ENCODE data around the gene MEGF8. TPM values are rescaled to one million over a fixed set of nuclear protein-coding genes. Genes with fewer than 3 reads are reported as not detected.
A peak's percentile ranks its signal among the peaks of the same experiment; 100 is the strongest.

Gene MEGF8
- total and polyA plus RNA-seq, 9 of the 15 experiments (the other 6 are each of a cell fraction or from before 2014, with no cell fraction given) = 0.28 to 13.1 (median 3.0) TPM

DNA sequence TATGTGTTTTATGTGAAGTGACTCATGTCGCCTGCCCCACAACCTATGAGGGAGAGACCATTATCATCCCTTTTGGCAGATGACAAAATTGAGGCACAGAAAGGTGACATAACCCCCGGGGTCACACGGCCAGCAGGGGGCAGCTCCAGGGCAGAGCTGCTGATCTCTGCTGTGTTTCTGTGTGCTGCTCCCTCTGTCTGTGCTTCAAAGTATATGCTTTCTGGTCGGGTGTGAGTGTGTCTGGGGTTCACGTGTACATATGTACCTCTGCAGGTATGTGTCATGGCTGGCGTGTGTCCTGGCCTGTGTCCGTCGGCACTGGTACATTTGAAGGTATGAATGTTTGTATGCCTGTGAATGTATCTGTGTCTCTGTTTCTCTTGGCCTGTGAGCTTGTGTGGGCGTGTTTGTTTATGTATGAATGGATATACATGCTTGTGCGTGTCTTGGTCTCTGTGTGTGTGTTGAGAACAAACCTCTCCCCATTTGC, 94.7 kb downstream of the MEGF8 start (continued):
- TF ChIP-seq, protein P1, sequence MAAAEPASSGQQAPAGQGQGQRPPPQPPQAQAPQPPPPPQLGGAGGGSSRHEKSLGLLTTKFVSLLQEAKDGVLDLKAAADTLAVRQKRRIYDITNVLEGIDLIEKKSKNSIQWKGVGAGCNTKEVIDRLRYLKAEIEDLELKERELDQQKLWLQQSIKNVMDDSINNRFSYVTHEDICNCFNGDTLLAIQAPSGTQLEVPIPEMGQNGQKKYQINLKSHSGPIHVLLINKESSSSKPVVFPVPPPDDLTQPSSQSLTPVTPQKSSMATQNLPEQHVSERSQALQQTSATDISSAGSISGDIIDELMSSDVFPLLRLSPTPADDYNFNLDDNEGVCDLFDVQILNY (CRISPR knock-in tag; IDR thresholded peaks at IDR 0.05) = no peak
- TF ChIP-seq NONO (IDR thresholded peaks at IDR 0.05; ENCODE audit: low read depth in 2 of 2, low read length in 1 of 2) (no peak), SREBF1 (IDR thresholded peaks at IDR 0.05; ENCODE audit: borderline replicate concordance, low read depth, low read length) (no peak), PHF21A (IDR thresholded peaks at IDR 0.05; ENCODE audit: borderline replicate concordance, low read depth) (no peak), NFIC (IDR thresholded peaks at IDR 0.05) (no peak), ZNF696 (CRISPR knock-in tag; conservative IDR thresholded peaks at IDR 0.05) (no peak), GTF2F1 (IDR thresholded peaks at IDR 0.05; ENCODE audit: low read depth, low read length) (no peak), BRD9 (IDR thresholded peaks at IDR 0.05; ENCODE audit: low read depth, partially characterized antibody) (no peak), KDM1A (IDR thresholded peaks at IDR 0.05) (peak; percentile 38 to 75; a peak in 3 of 4 replicates), ZNF507 (tag; conservative IDR thresholded peaks at IDR 0.05) (no peak), MAZ (CRISPR knock-in tag; conservative IDR thresholded peaks at IDR 0.05 in 1 of 2, IDR thresholded peaks at IDR 0.05 in 1 of 2) (peak in 1 of 2 experiments; percentile 55; a peak in 1 of 4 replicates), HNRNPL (IDR thresholded peaks at IDR 0.05; ENCODE audit: low read depth, low read length) (no peak), COPS2 (conservative IDR thresholded peaks at IDR 0.05) (no peak), HDAC8 (tag; IDR thresholded peaks at IDR 0.05) (no peak), DDX20 (tag; IDR thresholded peaks at IDR 0.05; ENCODE audit: low read depth) (no peak)
- TF ChIP-seq, protein P2, sequence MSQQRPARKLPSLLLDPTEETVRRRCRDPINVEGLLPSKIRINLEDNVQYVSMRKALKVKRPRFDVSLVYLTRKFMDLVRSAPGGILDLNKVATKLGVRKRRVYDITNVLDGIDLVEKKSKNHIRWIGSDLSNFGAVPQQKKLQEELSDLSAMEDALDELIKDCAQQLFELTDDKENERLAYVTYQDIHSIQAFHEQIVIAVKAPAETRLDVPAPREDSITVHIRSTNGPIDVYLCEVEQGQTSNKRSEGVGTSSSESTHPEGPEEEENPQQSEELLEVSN (IDR thresholded peaks at IDR 0.05; ENCODE audit: borderline replicate concordance in 1 of 2, extremely low read depth in 1 of 2, insufficient read depth in 1 of 2, insufficient read length in 1 of 2, low read depth in 1 of 2, low read length in 1 of 2, poor library complexity in 1 of 2, severe bottlenecking in 1 of 2) = no peak
- TF ChIP-seq, protein P3, sequence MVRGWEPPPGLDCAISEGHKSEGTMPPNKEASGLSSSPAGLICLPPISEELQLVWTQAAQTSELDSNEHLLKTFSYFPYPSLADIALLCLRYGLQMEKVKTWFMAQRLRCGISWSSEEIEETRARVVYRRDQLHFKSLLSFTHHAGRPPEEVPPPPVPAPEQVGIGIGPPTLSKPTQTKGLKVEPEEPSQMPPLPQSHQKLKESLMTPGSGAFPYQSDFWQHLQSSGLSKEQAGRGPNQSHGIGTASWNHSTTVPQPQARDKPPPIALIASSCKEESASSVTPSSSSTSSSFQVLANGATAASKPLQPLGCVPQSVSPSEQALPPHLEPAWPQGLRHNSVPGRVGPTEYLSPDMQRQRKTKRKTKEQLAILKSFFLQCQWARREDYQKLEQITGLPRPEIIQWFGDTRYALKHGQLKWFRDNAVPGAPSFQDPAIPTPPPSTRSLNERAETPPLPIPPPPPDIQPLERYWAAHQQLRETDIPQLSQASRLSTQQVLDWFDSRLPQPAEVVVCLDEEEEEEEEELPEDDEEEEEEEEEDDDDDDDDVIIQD (CRISPR knock-in tag; IDR thresholded peaks at IDR 0.05) = no peak

All from K562 (cell line).